ENCODE results near the gene SMTN.

GRCh38 chr22:31085493-31085824 is 4.3 kb downstream of the SMTN start:
- no peak for TF ChIP-seq POLR2AphosphoS5 (IDR thresholded peaks at IDR 0.05; ENCODE audit: low read depth, low read length)
- no peak for TF ChIP-seq POLR2A (IDR thresholded peaks at IDR 0.05; ENCODE audit: low read depth, low read length)
- no peak for TF ChIP-seq TAF1 (IDR thresholded peaks at IDR 0.05; ENCODE audit: borderline replicate concordance, low read depth, low read length)
